Stimulated activated CD4-positive, alpha-beta T cell treated with anti-CD3 and anti-CD28 coated beads, Interleukin-2, amount 100 ng/mL, for 4 hours (primary cell): ENCODE measurements around the gene ZFX.
"Not testable (repeated sequence)": the region's sequence is repeated elsewhere in the genome, so short reads cannot be mapped to it uniquely, and the experiment has no call there.

Experiments used
- DNase-seq: peaks from one replicate; pipeline ENCODE4 v3.0.0-alpha.2; 2020; ENCODE audit warnings: low read depth

ZFX gene

GRCh38 chrX:24149351-24150050, at the start of gene ZFX:
Gene ZFX (plus strand): TSS chrX:24149729. CDS start chrX:24172743, 23,014 bp downstream.
- DNase-seq = peak; percentile 56

GRCh38 chrX:24100713-24101112, 48.8 kb upstream of the ZFX start:
- DNase-seq = no peak

GRCh38 chrX:24110069-24110468, 39.5 kb upstream of the ZFX start:
- DNase-seq = no peak

GRCh38 chrX:24113181-24113580, 36.3 kb upstream of the ZFX start:
- no peak for DNase-seq

- DNase-seq = no peak
Measured at GRCh38 chrX:24117258-24117657, 32.3 kb upstream of the ZFX start.

- DNase-seq = no peak
Measured at GRCh38 chrX:24124244-24124799, 25.2 kb upstream of the ZFX start.

GRCh38 chrX:24125028-24125612, 24.4 kb upstream of the ZFX start:
- DNase-seq = no peak

GRCh38 chrX:24131476-24131875, 18.1 kb upstream of the ZFX start:
- DNase-seq = no peak

GRCh38 chrX:24133312-24133711, 16.2 kb upstream of the ZFX start:
- no peak for DNase-seq

GRCh38 chrX:24135768-24136167, 13.8 kb upstream of the ZFX start:
- not testable (repeated sequence) for DNase-seq

- DNase-seq = no peak
Measured at GRCh38 chrX:24137192-24137591, 12.3 kb upstream of the ZFX start.

- not testable (repeated sequence) for DNase-seq
Measured at GRCh38 chrX:24143982-24144381, 5.5 kb upstream of the ZFX start.

- no peak for DNase-seq
Measured at GRCh38 chrX:24144528-24144927, 5.0 kb upstream of the ZFX start.

GRCh38 chrX:24145303-24146186, 4.0 kb upstream of the ZFX start:
- DNase-seq = no peak

- DNase-seq = no peak
Measured at GRCh38 chrX:24146283-24146949, 3.1 kb upstream of the ZFX start.

- no peak for DNase-seq
Measured at GRCh38 chrX:24147165-24147564, 2.4 kb upstream of the ZFX start.

GRCh38 chrX:24148121-24148520, 1.4 kb upstream of the ZFX start:
- no peak for DNase-seq

- peak; percentile 2 for DNase-seq
Measured at GRCh38 chrX:24148535-24149350, 786 bp upstream of the ZFX start.

- DNase-seq = peak; percentile 80
Measured at GRCh38 chrX:24150051-24150790, 692 bp downstream of the ZFX start.

GRCh38 chrX:24150898-24151297, 1.4 kb downstream of the ZFX start:
- DNase-seq = no peak
